K562 treated with DMSO at 1 percent for 48 hours (cell line): ENCODE measurements around the gene HPDL. TPM values are rescaled to one million over a fixed set of nuclear protein-coding genes. Genes with fewer than 3 reads are reported as not detected.

ENCODE experiments used
- total RNA-seq: library from RNA; unstranded; fragments of 300-600 nt; gene quantifications from 2 replicates; pipeline ENCODE4 v1.2.3, GENCODE V29; 2022; ENCODE audit warnings: low replicate concordance; ENCODE audit errors: extremely low read depth

The HPDL gene
- not detected in 2 replicates for total RNA-seq

GRCh38 chr1:45326627-45327623, at the start of gene HPDL:
Gene HPDL (plus strand): TSS chr1:45326895. CDS start chr1:45327149, 254 bp downstream.

DNA sequence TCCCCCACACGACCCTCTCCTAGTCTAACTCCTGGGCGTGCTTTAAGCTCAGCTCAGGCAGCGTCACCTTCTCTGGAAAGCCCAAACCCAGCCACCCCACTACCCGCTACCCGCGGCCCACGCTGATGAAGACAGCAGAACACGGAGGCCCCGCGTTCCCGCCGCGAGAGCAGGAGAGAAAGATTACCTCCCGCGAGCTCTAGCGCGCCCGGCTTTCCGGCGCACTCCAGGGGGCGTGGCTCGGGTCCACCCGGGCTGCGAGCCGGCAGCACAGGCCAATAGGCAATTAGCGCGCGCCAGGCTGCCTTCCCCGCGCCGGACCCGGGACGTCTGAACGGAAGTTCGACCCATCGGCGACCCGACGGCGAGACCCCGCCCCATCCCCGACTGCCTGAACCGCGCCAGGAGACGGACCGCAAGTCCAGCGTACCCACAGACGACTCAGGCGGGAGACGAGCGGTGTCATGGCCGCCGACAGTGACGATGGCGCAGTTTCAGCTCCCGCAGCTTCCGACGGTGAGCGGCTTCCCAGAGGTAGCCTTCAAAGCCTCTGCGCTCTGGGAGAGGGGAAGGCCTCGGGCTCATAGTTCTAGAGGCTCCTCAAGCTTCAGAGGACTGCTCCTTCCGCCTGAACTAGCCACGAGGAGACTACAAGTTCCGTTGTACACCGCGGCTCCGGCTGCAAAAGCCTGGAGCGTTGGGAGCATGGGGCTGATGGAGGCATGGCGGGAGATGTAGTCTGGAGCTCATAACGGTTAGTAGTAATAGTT, 13.3 kb downstream of the HPDL start, which contains the start of the genes MUTYH and TOE1:
Gene MUTYH (minus strand): TSS at position 652 of the 770 bp plus-strand sequence. CDS start 5,935 bp downstream, outside the sequence.
Gene TOE1 (plus strand): TSS at position 382 of the 770 bp plus-strand sequence. CDS start 83 bp downstream, at position 465.

Other genes with a start within 250 kb of the HPDL start
- not detected in 2 replicates for gene ZSWIM5, start 120.3 kb upstream of the HPDL start, total RNA-seq
- not detected in 2 replicates for gene TOE1, start 13.3 kb downstream of the HPDL start, total RNA-seq
- gene MUTYH, start 13.5 kb downstream of the HPDL start, total RNA-seq: not detected in 2 replicates
- gene TESK2, start 164.3 kb downstream of the HPDL start, total RNA-seq: not detected in 2 replicates
- gene CCDC163, start 173.2 kb downstream of the HPDL start, total RNA-seq: not detected in 2 replicates
- gene MMACHC, start 173.4 kb downstream of the HPDL start, total RNA-seq: not detected in 2 replicates
- 660 and 1,271 TPM in 2 replicates for gene PRDX1, start 195.0 kb downstream of the HPDL start, total RNA-seq
- 594 TPM in 1 of 2 replicates, not detected in the other for gene AKR1A1, start 223.9 kb downstream of the HPDL start, total RNA-seq